Pancreas (tissue), 10 donors: ENCODE measurements around the gene ZFAND2A. TPM values are rescaled to one million over a fixed set of nuclear protein-coding genes. Genes with fewer than 3 reads are reported as not detected.
A peak's percentile ranks its signal among the peaks of the same experiment; 100 is the strongest.

ENCODE experiments used
- ATAC-seq, 4 donors: fragments of 200-7000 bp; cut with Tn5 transposase; one replicate each; pipeline versions ENCODE4 v1.8.0 to v1.9.1; 2020; ENCODE audit warnings: mild to moderate bottlenecking in 4 of 4, moderate library complexity in 4 of 4
- DNase-seq, 6 donors: peaks; one replicate each; pipeline ENCODE4 v3.0.0-alpha.2; 2020
- FAIRE-seq: peaks from 2 replicates; lab custom pipeline; 2012; peaks lifted over from hg19 to GRCh38; lab: Jason Lieb, UNC
- H3K27ac ChIP-seq, 4 donors: fragments of 200-600 bp; sonication (generic); 1 replicate in 3 of 4; 2 replicates in 1 of 4; pipeline versions ENCODE4 v1.5.0 to v1.8.0; 2020
- H3K27me3 ChIP-seq, 4 donors: fragments of 200-600 bp; one replicate each; pipeline ENCODE4 v1.8.0; 2021
- H3K36me3 ChIP-seq, 3 donors: fragments of 200-600 bp; sonication (generic) in 1 of 3; one replicate each; pipeline versions ENCODE4 v1.5.0 to v1.8.0; 2020 to 2021
- H3K4me1 ChIP-seq, 3 donors: fragments of 200-600 bp; one replicate each; pipeline ENCODE4 v1.8.0; 2021
- H3K4me3 ChIP-seq, 4 donors: fragments of 200-600 bp; sonication (generic) in 2 of 4; one replicate each; pipeline versions ENCODE4 v1.5.0 to v1.8.0; 2020 to 2021
- H3K9me3 ChIP-seq, 4 donors: fragments of 200-600 bp; one replicate each; pipeline ENCODE4 v1.8.0; 2021
- CTCF ChIP-seq, 4 donors: fragments of 200-600 bp; sonication (generic) in 3 of 4; IDR thresholded peaks; one replicate each; pipeline versions ENCODE4 v1.5.0 to v1.8.0; 2021; ENCODE audit warnings: antibody characterized with exemption in 4 of 4
- WGBS, 2 donors: extraction: QIAGEN DNeasy Blood & Tissue Kit; methylation state at CpG; one replicate each; pipeline ENCODE4 v1.1.7; 2013; 5-methylcytosine and 5-hydroxymethylcytosine counted together
- intact Hi-C, 3 donors: fragments of 100-400 bp; cut with DNase I; formaldehyde crosslinking; loops; one replicate each; pipeline versions ENCODE4 v1.11.1 to v1.14.2; 2022
- polyA plus RNA-seq, 2 donors: library from polyadenylated mRNA; stranded (reverse); fragments of 200-250 nt; gene quantifications; one replicate each; pipeline ENCODE4 v1.2.3, GENCODE V29; 2013
- total RNA-seq, 6 donors: library from RNA; stranded (reverse); fragmentation: NEBNext Ultra II Directional in 4 of 6; extraction: Animal tissue kit (Norgen Biotek cat#: 25700) in 4 of 6; gene quantifications; one replicate each; pipeline versions ENCODE4 v1.2.1 to v1.2.4, GENCODE V29; 2021 to 2023
- donor health status: healthy with polysubstance abuse.
- donor health status: DM: no; HTN: no; CAD: no; lungs with moderate emphysema.
- donor health status: DM: no; HTN: no; CAD: no.
- donor health status: control.
- donor health status: control.
- donor health status: Bipolar disorder and iron deficiency.
- donor health status: DM: yes; HTN: yes; CAD: no.
- donor health status: DM: no; HTN: no; CAD: no.
- donor health status: DM: no; HTN: no; CAD: no.
- donor health status: DM: yes; HTN: yes; CAD: no.

ZFAND2A gene
- total and polyA plus RNA-seq, 8 donors, result 6.1 to 35.0 (median 15.3) TPM

DNA sequence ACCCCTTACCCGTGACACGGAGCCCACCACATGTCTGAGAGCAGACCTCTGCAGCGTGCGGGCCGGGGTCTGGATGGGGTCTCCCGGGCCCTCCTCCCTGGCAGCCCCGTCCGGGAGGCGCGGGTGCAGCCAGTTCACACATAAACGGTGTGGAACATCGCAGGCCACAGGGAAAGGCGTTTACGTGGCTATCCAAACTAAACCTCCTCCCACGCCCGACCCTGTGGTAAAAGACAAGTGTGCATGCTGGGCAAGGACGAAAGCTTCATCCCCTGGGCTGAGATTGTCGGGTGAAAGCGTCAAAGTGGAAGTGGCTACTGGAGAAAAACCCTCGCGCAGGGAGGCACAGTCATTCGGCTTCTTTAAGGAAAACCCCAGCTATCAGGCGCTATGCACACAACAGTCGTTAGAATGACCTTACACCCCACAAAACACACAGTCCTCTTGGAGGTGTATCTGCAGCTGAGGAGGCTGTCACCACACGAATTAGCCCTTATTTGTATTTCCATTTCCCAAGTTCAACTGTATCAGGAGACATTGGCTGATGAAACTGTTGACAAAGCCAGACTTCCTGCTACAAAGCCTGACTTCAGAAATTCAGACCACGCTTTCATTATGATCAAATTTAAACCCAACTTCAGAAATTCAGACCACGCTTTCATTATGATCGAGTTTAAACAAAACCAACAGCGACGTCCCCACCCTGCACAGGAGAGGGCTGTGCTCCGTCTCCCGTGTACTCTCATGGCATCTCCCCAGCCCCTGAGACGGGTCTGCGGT lies 56.8 kb downstream of the ZFAND2A start:
- no peak for TF ChIP-seq CTCF (IDR thresholded peaks at IDR 0.05)
- 69 to 78% methylated on average over 34 of the region's 34 CpGs for WGBS, 2 donors
- no peak for FAIRE-seq
- intact Hi-C loops, result no loop called here
- H3K27ac ChIP-seq, result no peak overlapping the region
- H3K36me3 ChIP-seq, result no peaks in the 10 kb centered on the region
- H3K4me1 ChIP-seq, result peaks cover 0 to 16% (median 13%) of the 10 kb centered on the region in 3 donors
- no peaks in the 10 kb centered on the region for H3K27me3 ChIP-seq
- no peaks in the 10 kb centered on the region for H3K9me3 ChIP-seq
- no peak overlapping the region for H3K4me3 ChIP-seq
- peak; percentile 34 to 68 (median 55) for ATAC-seq
- peak in 2 of 6 donors; percentile 21 to 39 for DNase-seq

Other genes with a start within 250 kb of the ZFAND2A start
- gene ADAP1, start 205.5 kb downstream of the ZFAND2A start, total RNA-seq, result 10 to 100 TPM; 10.9 to 15.0 (median 13.7) TPM
- 10 to 100 TPM; 15.5 to 41.2 TPM for gene ADAP1, start 205.5 kb downstream of the ZFAND2A start, polyA plus RNA-seq
- gene COX19, start 184.6 kb downstream of the ZFAND2A start, total RNA-seq, result 1 to 10 TPM; 4.2 to 8.6 (median 6.0) TPM
- gene COX19, start 184.6 kb downstream of the ZFAND2A start, polyA plus RNA-seq, result 1 to 10 TPM; 7.5 to 9.1 TPM
- gene CYP2W1, start 177.0 kb downstream of the ZFAND2A start, total RNA-seq, result under 1 TPM in 5 of 6 donors, not detected in 1; 0.12 to 0.59 (median 0.32) TPM
- gene CYP2W1, start 177.0 kb downstream of the ZFAND2A start, polyA plus RNA-seq, result under 1 TPM; 0.54 to 0.76 TPM
- 1 to 10 TPM; 3.4 to 5.3 (median 3.9) TPM for gene GPR146, start 115.7 kb downstream of the ZFAND2A start, total RNA-seq
- 1 to 10 TPM; 5.4 to 6.5 TPM for gene GPR146, start 115.7 kb downstream of the ZFAND2A start, polyA plus RNA-seq
- gene GPER1, start 72.1 kb downstream of the ZFAND2A start, total RNA-seq, result 1 to 10 TPM in 2 of 6 donors, under 1 TPM in 4; 0.20 to 1.6 (median 0.65) TPM
- 1 to 10 TPM; 1.7 to 3.5 TPM for gene GPER1, start 72.1 kb downstream of the ZFAND2A start, polyA plus RNA-seq
- gene UNCX, start 72.7 kb upstream of the ZFAND2A start, total RNA-seq, result not detected
- gene UNCX, start 72.7 kb upstream of the ZFAND2A start, polyA plus RNA-seq, result not detected